T47D (cell line): ENCODE data around the gene TTC23.

Source experiments
- DNase-seq, 2 experiments: peaks; one replicate each; pipeline versions ENCODE4 v3.0.0 to v3.0.0-alpha.2; 2011 to 2012; ENCODE audit warnings: low read depth in 1 of 2, low spot score in 1 of 2
- JUND ChIP-seq: IDR thresholded peaks from 2 replicates; pipeline ENCODE4 v1.6.1; 2012; ENCODE audit warnings: low read depth
- in situ Hi-C: cut with HindIII; loops from 2 replicates; pipeline ENCODE4 v1.10.0; 2016; ENCODE audit warnings: low sequenced_read_pairs, low pct_unique_long_range_greater_than_20kb

The TTC23 gene, protein sequence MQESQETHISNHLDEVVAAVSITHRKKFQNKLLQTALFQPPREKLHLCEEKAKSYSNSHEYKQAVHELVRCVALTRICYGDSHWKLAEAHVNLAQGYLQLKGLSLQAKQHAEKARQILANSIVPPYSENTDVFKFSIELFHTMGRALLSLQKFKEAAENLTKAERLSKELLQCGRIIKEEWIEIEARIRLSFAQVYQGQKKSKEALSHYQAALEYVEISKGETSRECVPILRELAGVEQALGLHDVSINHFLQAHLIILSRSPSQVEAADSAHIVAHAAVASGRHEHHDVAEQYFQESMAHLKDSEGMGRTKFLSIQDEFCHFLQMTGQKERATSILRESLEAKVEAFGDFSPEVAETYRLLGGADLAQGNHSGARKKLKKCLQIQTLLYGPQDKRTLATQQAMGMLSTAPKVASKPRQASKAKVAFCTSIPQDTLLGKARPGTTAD

DNA sequence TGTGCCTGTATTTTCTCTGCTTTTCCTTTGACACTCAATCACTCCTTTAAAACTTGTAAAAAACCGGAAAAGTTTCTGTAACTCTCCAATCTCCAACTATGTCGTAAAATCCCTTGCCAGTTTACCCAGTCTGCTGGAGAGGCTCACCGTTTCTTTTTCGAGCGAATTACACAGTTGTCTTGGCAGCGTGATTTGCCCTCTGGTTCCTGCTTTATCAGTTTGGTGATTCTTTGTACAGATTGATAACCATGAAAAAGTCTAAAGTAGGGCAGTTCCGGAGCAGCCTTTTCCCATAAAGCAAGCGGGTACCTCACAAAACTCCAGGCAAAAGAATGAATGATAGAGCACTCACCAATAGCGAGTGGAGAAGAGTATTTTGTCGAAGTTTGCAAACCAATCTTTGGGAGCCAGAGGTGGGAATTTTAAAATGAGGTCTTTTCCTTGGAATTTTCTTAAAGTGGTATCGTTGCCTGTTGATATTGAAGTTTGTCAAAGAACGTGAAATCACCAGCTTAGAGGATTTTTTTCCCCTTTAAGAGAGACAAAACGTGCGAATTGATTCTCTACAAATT, at the start of gene TTC23:
Gene TTC23, minus strand, starts transcription at position 312 of the 572 bp plus-strand sequence. CDS start 20,869 bp downstream, outside the sequence.
- peak; percentile 70 to 90 for DNase-seq
- TF ChIP-seq JUND = no peak
- in situ Hi-C loops = no loop called here

DNA sequence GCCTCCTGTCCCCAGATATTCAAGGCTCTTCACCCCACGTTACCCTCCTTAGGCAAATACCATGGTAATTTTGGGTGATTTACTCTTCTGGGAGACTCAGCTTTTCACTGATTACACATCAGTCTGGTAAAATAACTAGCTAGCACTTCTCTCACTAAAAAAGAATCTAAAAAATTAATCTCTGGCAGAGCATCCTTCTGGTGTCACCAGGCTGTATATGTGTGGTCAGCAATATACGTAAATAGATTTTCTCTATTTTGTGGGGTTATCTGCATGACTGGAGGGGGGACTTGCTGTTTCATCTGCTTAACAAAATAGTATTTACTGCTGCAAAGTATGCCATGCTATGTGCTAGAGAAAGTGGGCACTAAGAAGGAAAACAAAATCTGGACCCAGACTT, 47.0 kb upstream of the TTC23 start:
- DNase-seq = no peak
- in situ Hi-C loops = no loop called here
- TF ChIP-seq JUND = no peak

DNA sequence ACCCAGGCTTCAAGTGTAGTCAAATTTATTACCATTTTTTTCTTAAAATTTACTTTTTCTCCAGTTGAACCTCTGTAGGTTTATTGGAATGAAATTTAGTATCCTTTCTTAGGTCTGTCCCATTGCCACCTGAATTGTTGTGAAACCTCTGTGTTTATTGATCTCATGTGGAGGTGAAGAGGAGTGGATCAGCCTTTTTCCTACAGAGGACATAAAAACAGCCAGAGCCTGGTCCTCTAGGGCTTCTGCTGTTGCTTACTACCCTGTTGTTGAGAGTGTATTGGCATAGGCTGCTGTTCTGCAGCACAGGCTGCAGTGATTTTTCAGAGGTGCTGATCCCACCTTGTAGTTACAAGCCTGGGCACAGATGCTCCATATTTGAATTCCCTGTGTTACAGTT, 46.5 kb upstream of the TTC23 start:
- TF ChIP-seq JUND = no peak
- no peak for DNase-seq
- in situ Hi-C loops = no loop called here

DNA sequence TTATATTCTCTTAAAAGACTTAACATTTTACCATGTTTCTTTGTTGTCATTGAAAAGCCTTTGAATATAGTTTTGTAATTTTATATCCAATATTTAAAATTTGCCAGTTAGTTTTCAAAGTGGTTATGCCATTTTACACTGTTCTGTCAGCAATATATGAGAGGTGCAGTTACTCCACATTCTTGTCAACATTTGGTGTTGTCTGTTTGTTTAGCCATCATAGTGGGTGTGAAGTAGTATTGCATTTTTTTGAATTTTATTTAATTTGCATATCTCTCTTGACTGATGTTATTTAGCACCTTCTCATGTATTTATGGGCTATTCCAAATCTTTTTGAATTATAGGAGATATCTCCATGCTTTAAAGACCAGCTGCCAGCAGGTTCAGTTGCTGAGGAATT, 42.3 kb upstream of the TTC23 start:
- TF ChIP-seq JUND = no peak
- no peak for DNase-seq
- in situ Hi-C loops = no loop called here

DNA sequence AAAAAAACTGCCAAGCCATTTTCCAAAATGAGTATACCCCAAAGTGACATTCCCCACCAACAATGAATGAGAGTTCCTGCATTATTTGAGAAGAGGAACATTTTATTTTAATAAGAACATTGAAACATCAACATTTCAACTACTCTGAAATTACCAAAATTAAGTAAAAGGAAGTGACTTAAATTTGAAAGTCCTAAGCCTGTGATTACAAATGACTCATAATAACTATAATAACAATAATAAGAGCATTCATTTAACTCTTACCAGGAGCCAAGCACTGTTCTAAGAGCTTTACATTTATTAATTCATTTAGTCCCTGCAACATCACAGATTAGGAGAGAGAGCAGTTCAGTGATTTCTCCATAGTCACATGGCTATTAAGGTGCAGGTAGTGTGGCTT, 34.3 kb upstream of the TTC23 start:
- in situ Hi-C loops = no loop called here
- no peak for TF ChIP-seq JUND
- DNase-seq = no peak

DNA sequence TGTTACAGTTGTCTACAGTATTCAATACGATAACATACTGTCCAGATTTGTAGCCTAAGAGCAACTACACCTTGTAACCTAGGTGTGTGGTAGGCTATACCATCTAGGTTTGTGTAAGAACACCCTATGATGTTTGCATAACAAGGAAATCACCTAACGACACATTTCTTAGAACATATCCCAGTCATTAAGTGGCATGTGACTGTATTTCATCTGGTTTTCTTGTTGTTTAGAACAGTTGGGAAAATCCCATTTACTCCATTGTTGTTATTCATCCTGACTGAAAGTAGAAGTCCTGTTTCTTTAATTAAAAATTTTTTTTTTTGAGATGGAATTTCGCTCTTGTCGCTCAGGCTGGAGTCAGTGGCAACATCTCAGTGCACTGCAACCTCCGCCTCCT, 33.2 kb upstream of the TTC23 start:
- no peak for DNase-seq
- in situ Hi-C loops = no loop called here
- no peak for TF ChIP-seq JUND

DNA sequence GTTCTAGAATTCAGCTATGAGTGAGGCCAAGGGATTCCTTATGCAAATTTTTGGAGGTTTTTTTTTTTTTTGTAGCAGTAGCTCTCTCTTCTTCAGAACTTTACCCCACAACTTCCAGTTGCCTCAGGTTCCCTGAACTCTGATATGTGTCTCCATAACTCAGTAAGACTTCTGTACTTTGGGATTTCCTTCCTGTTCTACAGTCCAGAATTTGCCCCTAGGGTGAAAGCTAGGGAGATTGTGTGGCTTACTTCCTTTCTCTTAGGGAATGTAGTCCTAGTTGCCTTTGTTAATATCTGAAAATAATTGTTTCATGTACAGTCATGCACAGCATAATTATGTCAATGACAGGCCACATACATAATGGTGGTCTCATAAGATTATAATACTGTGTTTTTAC, 32.7 kb upstream of the TTC23 start:
- no peak for DNase-seq
- in situ Hi-C loops = no loop called here
- TF ChIP-seq JUND = no peak

DNA sequence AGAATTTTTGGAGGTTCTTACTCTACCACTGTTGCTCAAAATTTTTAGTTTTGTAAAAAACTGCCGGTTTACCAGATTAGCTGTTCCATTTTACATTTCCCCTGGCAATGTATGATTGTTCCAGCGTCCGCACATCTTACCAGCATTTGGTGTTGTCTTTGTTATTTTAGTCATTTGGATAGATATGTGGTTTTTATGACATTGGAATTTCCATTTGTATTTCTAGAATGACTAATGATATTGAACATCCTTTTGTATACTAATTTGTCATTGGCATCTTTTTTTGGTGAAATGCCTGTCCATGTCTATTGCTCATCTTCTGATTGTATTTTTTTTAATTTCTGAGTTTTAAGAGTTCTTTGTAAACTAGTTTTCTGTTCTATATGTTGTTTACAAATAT, 30.4 kb upstream of the TTC23 start:
- DNase-seq = no peak
- TF ChIP-seq JUND = no peak
- in situ Hi-C loops = no loop called here

DNA sequence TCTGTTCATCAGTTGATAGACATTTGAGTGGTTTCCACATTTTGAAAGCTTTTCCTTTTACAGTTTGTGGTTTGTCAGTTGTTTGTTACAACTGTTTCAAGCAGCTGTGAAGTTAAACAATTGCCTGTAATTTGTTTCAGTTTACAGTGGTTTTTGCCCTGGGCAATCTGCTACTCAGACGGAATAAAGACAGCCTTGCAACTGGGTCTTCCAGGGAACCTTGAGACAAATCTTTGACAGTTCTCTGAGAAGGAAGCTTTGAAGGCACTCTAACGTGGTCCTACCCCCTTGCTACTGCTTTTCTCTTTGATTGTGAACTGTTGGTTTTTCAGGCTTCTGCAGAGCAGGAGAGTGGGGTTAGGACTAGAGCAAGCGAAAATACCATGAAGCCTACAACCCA, 29.9 kb upstream of the TTC23 start:
- in situ Hi-C loops = no loop called here
- no peak for DNase-seq
- no peak for TF ChIP-seq JUND

DNA sequence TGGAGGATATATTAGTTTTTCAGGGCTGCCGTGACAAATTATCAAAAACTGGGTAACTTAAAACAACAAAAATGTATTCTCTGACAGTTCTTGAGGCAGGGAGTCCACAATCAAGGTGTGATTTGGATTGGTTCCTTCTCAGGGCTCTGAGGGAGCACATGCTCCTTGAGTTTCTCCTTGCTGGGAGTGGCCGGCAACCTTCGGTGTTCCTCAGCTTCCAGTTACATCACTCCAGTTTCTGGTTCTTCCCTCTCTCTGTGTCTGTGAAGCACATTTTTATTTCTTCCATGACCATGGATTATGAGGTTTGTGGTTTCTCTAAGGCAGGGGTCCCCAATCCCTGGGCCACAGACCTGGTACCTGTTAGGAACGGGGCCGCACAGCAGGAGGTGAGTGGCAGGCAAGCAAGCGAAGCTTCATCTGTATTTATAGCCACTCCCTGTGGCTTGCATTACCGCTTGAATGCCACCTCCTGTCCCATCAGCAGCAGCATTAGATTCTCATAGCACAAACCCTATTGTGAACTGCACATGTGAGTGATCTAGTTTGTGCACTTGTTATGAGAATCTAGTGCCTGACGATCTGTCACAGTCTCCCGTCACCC, 26.2 kb upstream of the TTC23 start:
- TF ChIP-seq JUND = no peak
- no peak for DNase-seq
- in situ Hi-C loops = no loop called here

DNA sequence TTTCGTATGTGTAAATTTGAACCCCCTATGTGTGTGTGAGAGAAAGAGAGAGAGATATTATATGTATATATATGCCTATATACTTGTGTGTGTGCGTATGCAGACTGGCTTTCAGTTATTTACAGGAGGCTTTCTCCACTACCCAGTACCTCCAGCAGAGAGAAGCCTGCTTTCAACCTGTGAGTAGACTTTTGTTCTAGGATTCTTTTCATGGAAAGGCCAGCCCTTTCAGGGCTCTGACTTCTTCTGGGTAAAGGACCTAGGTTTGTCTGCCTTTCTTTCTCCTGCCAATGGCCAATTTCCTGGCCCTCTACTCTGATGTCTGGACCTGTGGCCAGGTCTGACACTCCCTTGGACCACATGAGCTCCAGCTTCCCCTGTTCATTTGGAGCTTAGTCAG, 25.7 kb upstream of the TTC23 start:
- in situ Hi-C loops = no loop called here
- TF ChIP-seq JUND = no peak
- DNase-seq = no peak

DNA sequence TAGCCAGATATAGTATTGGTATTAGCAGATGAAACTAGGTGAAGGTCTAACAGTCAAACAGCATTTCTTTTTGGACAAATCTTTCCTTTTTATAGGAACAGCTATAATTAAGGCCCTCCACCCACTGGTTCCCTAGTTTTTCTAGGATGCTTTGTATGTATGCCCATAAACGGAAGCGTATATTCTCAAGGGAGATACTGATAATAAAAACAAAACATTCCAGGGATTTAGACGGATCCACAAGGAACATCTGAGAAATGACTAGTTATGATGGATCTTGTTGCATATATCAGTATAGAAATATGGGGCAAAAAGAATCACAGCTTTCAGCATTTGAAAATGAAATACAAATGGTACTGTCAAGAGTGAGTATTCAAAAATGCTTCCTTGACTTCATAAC, 24.4 kb upstream of the TTC23 start:
- no peak for DNase-seq
- no peak for TF ChIP-seq JUND
- in situ Hi-C loops = no loop called here

DNA sequence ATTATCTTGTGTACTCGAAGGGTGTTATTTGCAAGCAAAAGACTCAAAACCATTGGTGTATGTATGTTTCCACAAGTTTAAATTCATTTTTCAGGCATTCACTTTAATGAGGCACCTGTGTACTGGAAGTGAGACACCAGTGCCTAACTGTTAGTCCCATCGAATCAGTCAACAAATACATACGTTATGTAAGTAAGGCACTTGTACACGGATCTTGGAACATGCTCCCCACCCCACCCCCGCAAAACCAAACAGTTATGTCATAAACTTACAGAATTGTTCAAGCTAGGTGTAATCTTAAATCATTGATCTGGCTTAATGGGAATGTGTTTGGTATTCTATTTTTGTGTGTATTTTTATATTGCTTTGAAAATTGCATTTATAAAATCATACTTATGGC, 19.1 kb upstream of the TTC23 start:
- no peak for DNase-seq
- in situ Hi-C loops = no loop called here
- TF ChIP-seq JUND = no peak
